ENCODE results near the gene ENTPD1.
"Not testable (repeated sequence)": the region's sequence is repeated elsewhere in the genome, so short reads cannot be mapped to it uniquely, and the experiment has no call there.

Gene ENTPD1

GRCh38 chr10:95861386-95861785 lies 105.4 kb downstream of the ENTPD1 start:
- no peak for ATAC-seq (replicated peaks)

GRCh38 chr10:95864906-95865813 lies 109.2 kb downstream of the ENTPD1 start:
- Mint-ChIP-seq H3K4me1 (peaks cover 22 to 31% of the 10 kb centered on the region in 2 donors), H3K36me3 (peaks cover 42 to 58% of the 10 kb centered on the region in 2 donors), H3K4me3 (no peak overlapping the region), H3K27ac (peak overlapping the region; percentile 60), H3K9me3 (no peaks in the 10 kb centered on the region), H3K27me3 (no peaks in the 10 kb centered on the region)
- DNase-seq, result peak; percentile 55
- peak; percentile 97 for ATAC-seq (replicated peaks)

More at GRCh38 chr10:95861386-95861785, 105.4 kb downstream of the ENTPD1 start:
- Mint-ChIP-seq H3K36me3 (peaks cover 48 to 57% of the 10 kb centered on the region in 2 donors), H3K9me3 (no peaks in the 10 kb centered on the region), H3K4me1 (peaks cover 22 to 31% of the 10 kb centered on the region in 2 donors), H3K27me3 (no peaks in the 10 kb centered on the region), H3K4me3 (no peak overlapping the region), H3K27ac (no peak overlapping the region)
- DNase-seq, result no peak

GRCh38 chr10:95865814-95866466 lies 110.0 kb downstream of the ENTPD1 start:
- no peak overlapping the region for H3K4me3 Mint-ChIP-seq
- peaks cover 22 to 31% of the 10 kb centered on the region in 2 donors for H3K4me1 Mint-ChIP-seq
- DNase-seq (no peak), ATAC-seq (replicated peaks) (no peak)
- peaks cover 36 to 59% of the 10 kb centered on the region in 2 donors for H3K36me3 Mint-ChIP-seq
- no peaks in the 10 kb centered on the region for H3K27me3 Mint-ChIP-seq
- H3K9me3 Mint-ChIP-seq, result no peaks in the 10 kb centered on the region
- peak overlapping the region; percentile 89 for H3K27ac Mint-ChIP-seq

GRCh38 chr10:95866467-95866842 lies 110.5 kb downstream of the ENTPD1 start:
- Mint-ChIP-seq H3K4me3 (no peak overlapping the region), H3K9me3 (no peaks in the 10 kb centered on the region), H3K27me3 (no peaks in the 10 kb centered on the region), H3K36me3 (peaks cover 32 to 55% of the 10 kb centered on the region in 2 donors), H3K4me1 (peaks cover 22 to 31% of the 10 kb centered on the region in 2 donors), H3K27ac (no peak overlapping the region)
- no peak for ATAC-seq (replicated peaks)
- no peak for DNase-seq

GRCh38 chr10:95867866-95868265 lies 111.9 kb downstream of the ENTPD1 start:
- Mint-ChIP-seq H3K36me3 (peaks cover 39 to 62% of the 10 kb centered on the region in 2 donors), H3K4me1 (peaks cover 22 to 40% of the 10 kb centered on the region in 2 donors), H3K27me3 (no peaks in the 10 kb centered on the region), H3K9me3 (peaks cover 0 to 2% of the 10 kb centered on the region in 2 donors), H3K4me3 (no peak overlapping the region), H3K27ac (no peak overlapping the region)
- no peak for ATAC-seq (replicated peaks)
- DNase-seq, result no peak

GRCh38 chr10:95872158-95872711 lies 116.3 kb downstream of the ENTPD1 start:
- Mint-ChIP-seq H3K9me3 (peaks cover 15 to 17% of the 10 kb centered on the region in 2 donors), H3K4me3 (no peak overlapping the region), H3K4me1 (peaks cover 8 to 25% of the 10 kb centered on the region in 2 donors), H3K27ac (peak overlapping the region; percentile 75), H3K27me3 (no peaks in the 10 kb centered on the region), H3K36me3 (peaks cover 52 to 68% of the 10 kb centered on the region in 2 donors)
- DNase-seq (no peak), ATAC-seq (replicated peaks) (no peak)

GRCh38 chr10:95873139-95873538 lies 117.2 kb downstream of the ENTPD1 start:
- peak overlapping the region; percentile 63 for H3K27ac Mint-ChIP-seq
- no peak for DNase-seq
- ATAC-seq (replicated peaks), result no peak
- H3K4me1 Mint-ChIP-seq, result peaks cover 8 to 34% of the 10 kb centered on the region in 2 donors
- H3K9me3 Mint-ChIP-seq, result peaks cover 15 to 17% of the 10 kb centered on the region in 2 donors
- H3K36me3 Mint-ChIP-seq, result peaks cover 52 to 62% of the 10 kb centered on the region in 2 donors
- H3K4me3 Mint-ChIP-seq, result no peak overlapping the region
- H3K27me3 Mint-ChIP-seq, result no peaks in the 10 kb centered on the region

GRCh38 chr10:95873651-95874050 lies 117.7 kb downstream of the ENTPD1 start:
- H3K4me1 Mint-ChIP-seq, result peaks cover 8 to 39% of the 10 kb centered on the region in 2 donors
- H3K36me3 Mint-ChIP-seq, result peaks cover 49 to 61% of the 10 kb centered on the region in 2 donors
- peaks cover 15 to 17% of the 10 kb centered on the region in 2 donors for H3K9me3 Mint-ChIP-seq
- DNase-seq, result no peak
- no peaks in the 10 kb centered on the region for H3K27me3 Mint-ChIP-seq
- ATAC-seq (replicated peaks), result peak; percentile 53 to 67
- H3K27ac Mint-ChIP-seq, result peak overlapping the region; percentile 63
- peak overlapping the region in 1 of 2 donors; percentile 47 for H3K4me3 Mint-ChIP-seq

GRCh38 chr10:95874783-95875182 lies 118.8 kb downstream of the ENTPD1 start:
- not testable (repeated sequence) for H3K27me3 Mint-ChIP-seq; ATAC-seq (replicated peaks); H3K4me3 Mint-ChIP-seq; DNase-seq
- peaks cover 8 to 39% of the 10 kb centered on the region in 2 donors for H3K4me1 Mint-ChIP-seq
- peaks cover 46 to 59% of the 10 kb centered on the region in 2 donors for H3K36me3 Mint-ChIP-seq
- H3K9me3 Mint-ChIP-seq, result peaks cover 15 to 17% of the 10 kb centered on the region in 2 donors
- peak overlapping the region; percentile 20 for H3K27ac Mint-ChIP-seq

- peaks cover 16 to 17% of the 10 kb centered on the region in 2 donors for H3K9me3 Mint-ChIP-seq
- H3K27me3 Mint-ChIP-seq, result no peaks in the 10 kb centered on the region
- H3K4me1 Mint-ChIP-seq, result peaks cover 10 to 44% of the 10 kb centered on the region in 2 donors
- H3K27ac Mint-ChIP-seq, result no peak overlapping the region
- peaks cover 45 to 54% of the 10 kb centered on the region in 2 donors for H3K36me3 Mint-ChIP-seq
- H3K4me3 Mint-ChIP-seq, result no peak overlapping the region
- no peak for DNase-seq
- ATAC-seq (replicated peaks), result no peak
Observed at GRCh38 chr10:95876756-95877155, 120.8 kb downstream of the ENTPD1 start.

GRCh38 chr10:95877881-95878280 lies 121.9 kb downstream of the ENTPD1 start:
- Mint-ChIP-seq H3K4me1 (peaks cover 10 to 34% of the 10 kb centered on the region in 2 donors), H3K27me3 (no peaks in the 10 kb centered on the region), H3K4me3 (no peak overlapping the region), H3K9me3 (peaks cover 15 to 17% of the 10 kb centered on the region in 2 donors), H3K36me3 (peaks cover 40 to 50% of the 10 kb centered on the region in 2 donors), H3K27ac (peak overlapping the region; percentile 15)
- ATAC-seq (replicated peaks), result peak; percentile 78 to 82
- no peak for DNase-seq

GRCh38 chr10:95880704-95881103 lies 124.7 kb downstream of the ENTPD1 start:
- DNase-seq, result no peak
- peaks cover 3 to 25% of the 10 kb centered on the region in 2 donors for H3K4me1 Mint-ChIP-seq
- peaks cover 13 to 22% of the 10 kb centered on the region in 2 donors for H3K36me3 Mint-ChIP-seq
- no peak overlapping the region for H3K4me3 Mint-ChIP-seq
- ATAC-seq (replicated peaks), result peak; percentile 66 to 69
- peak overlapping the region; percentile 66 for H3K27ac Mint-ChIP-seq
- peaks cover 0 to 1% of the 10 kb centered on the region in 2 donors for H3K9me3 Mint-ChIP-seq
- H3K27me3 Mint-ChIP-seq, result no peaks in the 10 kb centered on the region

- Mint-ChIP-seq H3K9me3 (peaks cover 0 to 1% of the 10 kb centered on the region in 2 donors), H3K27me3 (no peaks in the 10 kb centered on the region), H3K4me3 (no peak overlapping the region), H3K4me1 (peaks cover 3 to 25% of the 10 kb centered on the region in 2 donors), H3K36me3 (peaks cover 11 to 21% of the 10 kb centered on the region in 2 donors), H3K27ac (no peak overlapping the region)
- DNase-seq (no peak), ATAC-seq (replicated peaks) (no peak)
Observed at GRCh38 chr10:95881316-95881715, 125.4 kb downstream of the ENTPD1 start.

GRCh38 chr10:95889830-95890229 lies 133.9 kb downstream of the ENTPD1 start:
- H3K27me3 Mint-ChIP-seq, result no peaks in the 10 kb centered on the region
- no peak overlapping the region for H3K27ac Mint-ChIP-seq
- H3K36me3 Mint-ChIP-seq, result peaks cover 20 to 54% of the 10 kb centered on the region in 2 donors
- H3K4me3 Mint-ChIP-seq, result no peak overlapping the region
- DNase-seq (no peak), ATAC-seq (replicated peaks) (no peak)
- peaks cover 0 to 10% of the 10 kb centered on the region in 2 donors for H3K4me1 Mint-ChIP-seq
- H3K9me3 Mint-ChIP-seq, result no peaks in the 10 kb centered on the region

Measured in stimulated activated naive B cell treated with anti-CD40 and anti-IgM and Interleukin-4, amounts not matched to agents 10 μg/mL and 1 μg/mL and 100 μg/mL, for 72 hours (primary cell).